Liver (tissue), 9 donors: ENCODE data around the gene CCT4. TPM values are rescaled to one million over a fixed set of nuclear protein-coding genes. Genes with fewer than 3 reads are reported as not detected.
A peak's percentile ranks its signal among the peaks of the same experiment; 100 is the strongest.

Experiments used
- DNase-seq: peaks from one replicate; pipeline ENCODE4 v3.0.0-alpha.2; 2017; ENCODE audit warnings: low spot score
- H3K27ac ChIP-seq, 2 donors: one replicate each; pipeline ENCODE4 v1.7.0; 2013; ENCODE audit warnings: inconsistent platforms in 2 of 2, low read length in 2 of 2, control low read depth in 1 of 2, low read depth in 1 of 2, mild to moderate bottlenecking in 1 of 2
- H3K27me3 ChIP-seq, 4 donors: one replicate each; pipeline versions ENCODE4 v1.6.1 to v1.7.0; 2013; ENCODE audit warnings: low read length in 3 of 4, inconsistent platforms in 1 of 4, mild to moderate bottlenecking in 1 of 4, moderate library complexity in 1 of 4; ENCODE audit not compliant: control insufficient read depth in 4 of 4, insufficient read depth in 4 of 4
- H3K36me3 ChIP-seq, 4 donors: one replicate each; pipeline versions ENCODE4 v1.6.1 to v1.7.0; 2013; ENCODE audit warnings: low read length in 3 of 4, mild to moderate bottlenecking in 3 of 4, low read depth in 1 of 4, moderate library complexity in 1 of 4; ENCODE audit not compliant: control insufficient read depth in 4 of 4, insufficient read depth in 3 of 4
- H3K4me1 ChIP-seq, 4 donors: one replicate each; pipeline versions ENCODE4 v1.6.1 to v1.7.0; 2013; ENCODE audit warnings: low read length in 3 of 4, mild to moderate bottlenecking in 3 of 4, moderate library complexity in 1 of 4; ENCODE audit not compliant: control insufficient read depth in 4 of 4, insufficient read depth in 4 of 4
- H3K4me3 ChIP-seq, 3 donors: one replicate each; pipeline versions ENCODE4 v1.6.1 to v1.7.0; 2013; ENCODE audit warnings: low read length in 3 of 3, control low read depth in 1 of 3, low read depth in 1 of 3, mild to moderate bottlenecking in 1 of 3
- H3K9ac ChIP-seq, 2 donors: one replicate each; pipeline ENCODE4 v1.7.0; 2013; ENCODE audit warnings: low read length in 2 of 2, mild to moderate bottlenecking in 2 of 2, moderate library complexity in 2 of 2, control low read depth in 1 of 2, low read depth in 1 of 2
- H3K9me3 ChIP-seq, 4 donors: one replicate each; pipeline versions ENCODE4 v1.6.1 to v1.7.0; 2013; ENCODE audit warnings: low read length in 3 of 4; ENCODE audit not compliant: control insufficient read depth in 4 of 4
- ATF3 ChIP-seq: IDR thresholded peaks from 2 replicates; pipeline ENCODE4 v1.6.1; 2016; ENCODE audit warnings: antibody characterized with exemption
- EGR1 ChIP-seq, 2 donors: IDR thresholded peaks; 2 replicates each; pipeline ENCODE4 v1.6.1; 2016 to 2018; ENCODE audit warnings: antibody characterized with exemption in 2 of 2, low read depth in 2 of 2
- FOXA2 ChIP-seq: IDR thresholded peaks from 2 replicates; pipeline ENCODE4 v1.6.1; 2016; ENCODE audit warnings: antibody characterized with exemption
- GABPA ChIP-seq, 2 donors: IDR thresholded peaks in 1 of 2; conservative IDR thresholded peaks in 1 of 2; 2 replicates each; pipeline ENCODE4 v1.6.1; 2016; ENCODE audit warnings: antibody characterized with exemption in 2 of 2, mild to moderate bottlenecking in 1 of 2, moderate library complexity in 1 of 2
- HNF4G ChIP-seq: IDR thresholded peaks from 2 replicates; pipeline ENCODE4 v1.6.1; 2016; ENCODE audit warnings: antibody characterized with exemption
- JUND ChIP-seq, 2 donors: IDR thresholded peaks; 2 replicates each; pipeline ENCODE4 v1.6.1; 2016; ENCODE audit warnings: antibody characterized with exemption in 2 of 2
- MAX ChIP-seq: IDR thresholded peaks from 2 replicates; pipeline ENCODE4 v1.6.1; 2016; ENCODE audit warnings: antibody characterized with exemption
- NR2F2 ChIP-seq: IDR thresholded peaks from 2 replicates; pipeline ENCODE4 v1.6.1; 2016; ENCODE audit warnings: antibody characterized with exemption
- RAD21 ChIP-seq, 2 donors: IDR thresholded peaks; 2 replicates each; pipeline ENCODE4 v1.6.1; 2016; ENCODE audit warnings: antibody characterized with exemption in 2 of 2, mild to moderate bottlenecking in 2 of 2
- RXRA ChIP-seq, 2 donors: IDR thresholded peaks; 2 replicates each; pipeline ENCODE4 v1.6.1; 2017 to 2018; ENCODE audit warnings: antibody characterized with exemption in 2 of 2, mild to moderate bottlenecking in 1 of 2
- SP1 ChIP-seq: IDR thresholded peaks from 2 replicates; pipeline ENCODE4 v1.6.1; 2018; ENCODE audit warnings: antibody characterized with exemption, mild to moderate bottlenecking
- TAF1 ChIP-seq: conservative IDR thresholded peaks from 2 replicates; pipeline ENCODE4 v1.6.1; 2016; ENCODE audit warnings: antibody characterized with exemption, mild to moderate bottlenecking
- YY1 ChIP-seq: IDR thresholded peaks from 2 replicates; pipeline ENCODE4 v1.6.1; 2016; ENCODE audit warnings: antibody characterized with exemption, mild to moderate bottlenecking
- ZBTB33 ChIP-seq: IDR thresholded peaks from 2 replicates; pipeline ENCODE4 v1.6.1; 2016; ENCODE audit warnings: antibody characterized with exemption
- WGBS: extraction: QIAGEN DNeasy Blood & Tissue Kit; methylation state at CpG from one replicate; pipeline ENCODE4 v1.1.7; 2013; 5-methylcytosine and 5-hydroxymethylcytosine counted together
- polyA plus RNA-seq, 2 donors: library from polyadenylated mRNA; stranded (reverse) in 1 of 2; unstranded in 1 of 2; fragments of 200-250 nt in 1 of 2; fragments of >200 nt in 1 of 2; fragmentation: Nextera tagmentation in 1 of 2; extraction: Ambion mirVana in 1 of 2; gene quantifications; one replicate each; pipeline versions ENCODE4 v1.2.1 to v1.2.3, GENCODE V29; 2013 to 2015
- total RNA-seq, 2 donors: library from RNA; depleted of rRNA; stranded (reverse); fragments of >200 nt; gene quantifications; one replicate each; pipeline ENCODE4 v1.2.3, GENCODE V29; 2014
- donor health status: healthy.
- donor health status: healthy.
- donor health status: healthy.
- donor health status: healthy.
- donor health status: healthy.

The CCT4 gene
- total and polyA plus RNA-seq, 4 donors = 35.7 to 65.2 (median 38.4) TPM

GRCh38 chr2:61887717-61888266 is 664 bp downstream of the CCT4 start:
- peaks cover 8 to 18% (median 14%) of the 10 kb centered on the region in 4 donors for H3K36me3 ChIP-seq
- no peaks in the 10 kb centered on the region for H3K9me3 ChIP-seq
- under 1% methylated on average over 18 of the region's 18 CpGs for WGBS
- H3K4me3 ChIP-seq = peak overlapping the region; percentile 78 to 99 (median 92)
- H3K9ac ChIP-seq = peak overlapping the region; percentile 96 to 100
- H3K4me1 ChIP-seq = peaks cover 1 to 18% (median 8%) of the 10 kb centered on the region in 4 donors
- H3K27ac ChIP-seq = peak overlapping the region; percentile 97 to 99
- DNase-seq = no peak
- H3K27me3 ChIP-seq = no peaks in the 10 kb centered on the region
- no peak for TF ChIP-seq NR2F2
- TF ChIP-seq EGR1 (IDR thresholded peaks at IDR 0.05; ENCODE audit: low read depth in 2 of 2) = no peak
- no peak for TF ChIP-seq MAX
- no peak for TF ChIP-seq SP1
- no peak for TF ChIP-seq ZBTB33
- TF ChIP-seq GABPA (IDR thresholded peaks at IDR 0.05 in 1 of 2, conservative IDR thresholded peaks at IDR 0.05 in 1 of 2) = no peak
- TF ChIP-seq HNF4G = no peak

GRCh38 chr2:61885896-61886603 is 2.4 kb downstream of the CCT4 start:
- DNase-seq = no peak
- Histone ChIP-seq H3K4me3 (no peak overlapping the region), H3K9ac (no peak overlapping the region), H3K27ac (no peak overlapping the region), H3K36me3 (peaks cover 8 to 33% (median 26%) of the 10 kb centered on the region in 4 donors), H3K9me3 (no peaks in the 10 kb centered on the region), H3K4me1 (peaks cover 1 to 18% (median 8%) of the 10 kb centered on the region in 4 donors), H3K27me3 (no peaks in the 10 kb centered on the region)
- WGBS = 89% methylated on average over 18 of the region's 18 CpGs
- TF ChIP-seq EGR1 (IDR thresholded peaks at IDR 0.05; ENCODE audit: low read depth in 2 of 2) = no peak
- no peak for TF ChIP-seq HNF4G
- TF ChIP-seq MAX = no peak
- TF ChIP-seq JUND (IDR thresholded peaks at IDR 0.05) = no peak
- TF ChIP-seq ZBTB33 = no peak
- no peak for TF ChIP-seq RAD21 (IDR thresholded peaks at IDR 0.05)
- TF ChIP-seq TAF1 = no peak
- TF ChIP-seq SP1 = no peak
- no peak for TF ChIP-seq RXRA (IDR thresholded peaks at IDR 0.05)
- no peak for TF ChIP-seq FOXA2
- no peak for TF ChIP-seq ATF3
- TF ChIP-seq NR2F2 = no peak
- TF ChIP-seq YY1 = no peak
